Spleen (tissue), 7 donors: ENCODE results near the gene NEDD4L.

ENCODE experiments used
- POLR2A ChIP-seq, 3 donors: fragments of 450-650 bp; IDR thresholded peaks; one replicate each; pipeline ENCODE4 v1.5.1; 2017; ENCODE audit warnings: antibody characterized with exemption in 3 of 3, mild to moderate bottlenecking in 1 of 3
- TF ChIP-seq, protein P1 (sequence below), 11 experiments: fragments of 200-600 bp in 7 of 11; fragments of 450-650 bp in 4 of 11; sonication (generic) in 4 of 11; IDR thresholded peaks in 8 of 11; conservative IDR thresholded peaks in 3 of 11; 1 replicate in 7 of 11; 2 replicates in 4 of 11; pipeline versions ENCODE4 v1.4.0 to v1.8.0; 2016 to 2021; ENCODE audit warnings: antibody characterized with exemption in 11 of 11, inconsistent platforms in 4 of 11, mild to moderate bottlenecking in 1 of 11
- donor health status: DM: no; HTN: no; CAD: no; lungs with moderate emphysema.
- donor health status: DM: no; HTN: no; CAD: no.
- donor health status: DM: no; HTN: no; CAD: no.

DNA sequence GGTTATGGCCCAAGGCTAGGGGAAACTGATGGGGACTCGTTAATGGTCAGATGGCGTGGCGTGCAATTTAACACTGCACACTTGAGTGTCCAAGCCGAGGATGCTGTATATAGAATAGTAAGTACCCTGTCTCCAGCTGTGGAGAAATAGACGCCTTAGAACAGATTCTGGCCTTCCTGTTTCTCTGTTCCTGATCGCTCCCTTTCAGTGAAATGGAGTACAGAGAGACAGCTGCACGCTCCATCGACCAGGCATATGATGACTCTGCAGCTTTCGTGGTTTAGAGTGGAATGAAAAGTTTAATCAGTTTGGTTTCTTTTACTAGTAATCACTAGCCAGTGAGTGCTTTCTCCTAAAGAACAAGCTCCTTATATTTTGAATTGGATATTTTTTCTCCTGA is 213.4 kb downstream of the NEDD4L start:
- TF ChIP-seq, protein P1, sequence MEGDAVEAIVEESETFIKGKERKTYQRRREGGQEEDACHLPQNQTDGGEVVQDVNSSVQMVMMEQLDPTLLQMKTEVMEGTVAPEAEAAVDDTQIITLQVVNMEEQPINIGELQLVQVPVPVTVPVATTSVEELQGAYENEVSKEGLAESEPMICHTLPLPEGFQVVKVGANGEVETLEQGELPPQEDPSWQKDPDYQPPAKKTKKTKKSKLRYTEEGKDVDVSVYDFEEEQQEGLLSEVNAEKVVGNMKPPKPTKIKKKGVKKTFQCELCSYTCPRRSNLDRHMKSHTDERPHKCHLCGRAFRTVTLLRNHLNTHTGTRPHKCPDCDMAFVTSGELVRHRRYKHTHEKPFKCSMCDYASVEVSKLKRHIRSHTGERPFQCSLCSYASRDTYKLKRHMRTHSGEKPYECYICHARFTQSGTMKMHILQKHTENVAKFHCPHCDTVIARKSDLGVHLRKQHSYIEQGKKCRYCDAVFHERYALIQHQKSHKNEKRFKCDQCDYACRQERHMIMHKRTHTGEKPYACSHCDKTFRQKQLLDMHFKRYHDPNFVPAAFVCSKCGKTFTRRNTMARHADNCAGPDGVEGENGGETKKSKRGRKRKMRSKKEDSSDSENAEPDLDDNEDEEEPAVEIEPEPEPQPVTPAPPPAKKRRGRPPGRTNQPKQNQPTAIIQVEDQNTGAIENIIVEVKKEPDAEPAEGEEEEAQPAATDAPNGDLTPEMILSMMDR (IDR thresholded peaks at IDR 0.05 in 8 of 11, conservative IDR thresholded peaks at IDR 0.05 in 3 of 11), result no peak
- TF ChIP-seq POLR2A (IDR thresholded peaks at IDR 0.05), result no peak
